K562 (cell line): ENCODE results near the gene IGF2R. TPM values are rescaled to one million over a fixed set of nuclear protein-coding genes. Genes with fewer than 3 reads are reported as not detected.

Experiments used
- ATAC-seq: fragments of 200-7000 bp; cut with Tn5 transposase; 3 replicates; pipeline ENCODE4 v1.9.1; 2020; ENCODE audit warnings: moderate library complexity
- BruUV-seq: library from RNA; stranded (reverse); fragments of 400-500 nt; replicated peaks from 2 replicates; lab custom pipeline; 2021; lab: Mats Ljungman, UMichigan
- CTCF ChIA-PET: fragments of 300-600 bp; formaldehyde crosslinking; extraction: SDS; loops from one replicate; lab custom pipeline; 2021; ENCODE audit warnings: low intra/inter-chr PET ratio; lab: Yijun Ruan, JAX
- POLR2A ChIA-PET: fragments of 300-600, 350-650 bp; sonication (Branson Sonifier 250); formaldehyde crosslinking; extraction: SDS; loops from one replicate; lab custom pipeline; 2021; ENCODE audit warnings: antibody characterized with exemption, inconsistent platforms; lab: Yijun Ruan, JAX
- DNase-seq, 4 experiments: peaks; one replicate each; pipeline versions ENCODE4 v3.0.0 to v3.0.0-alpha.2; 2011 to 2018; ENCODE audit warnings: low spot score in 3 of 4, mixed read lengths in 3 of 4; ENCODE audit errors: extremely low read depth in 1 of 4
- FAIRE-seq: peaks from 2 replicates; lab custom pipeline; 2011; peaks lifted over from hg19 to GRCh38; lab: Jason Lieb, UNC
- H2AFZ ChIP-seq: 2 replicates; pipeline ENCODE4 v1.6.0; 2011; ENCODE audit warnings: low read depth, low read length, control low read depth, inconsistent platforms
- H3K27ac ChIP-seq: fragments of 200-600 bp; 3 replicates; pipeline ENCODE4 v1.8.0; 2011; ENCODE audit warnings: low read depth, mild to moderate bottlenecking, control low read depth, inconsistent platforms, low read length, moderate library complexity, mixed read lengths; ENCODE audit errors: extremely low read depth
- H3K27me3 ChIP-seq, 2 experiments: fragments of 300-600 bp in 1 of 2; 2 replicates in 1 of 2; 3 replicates in 1 of 2; pipeline versions ENCODE4 v1.6.0 to v1.8.0; 2011; ENCODE audit warnings: inconsistent platforms in 2 of 2, low read length in 2 of 2, mild to moderate bottlenecking in 1 of 2, mixed read lengths in 1 of 2, moderate library complexity in 1 of 2; ENCODE audit not compliant: control insufficient read depth in 2 of 2, insufficient read depth in 2 of 2
- H3K36me3 ChIP-seq: fragments of 300-600 bp; 3 replicates; pipeline ENCODE4 v1.8.0; 2011; ENCODE audit warnings: mild to moderate bottlenecking, low read length, inconsistent platforms; ENCODE audit not compliant: control insufficient read depth, insufficient read depth
- H3K4me1 ChIP-seq, 2 experiments: fragments of 200-600 bp in 1 of 2; replicated peaks in 1 of 2; 2 replicates in 1 of 2; 3 replicates in 1 of 2; pipeline versions ENCODE4 v1.5.1 to v1.8.0; 2011; ENCODE audit warnings: inconsistent platforms in 2 of 2, low read length in 2 of 2, mild to moderate bottlenecking in 1 of 2, mixed read lengths in 1 of 2, moderate library complexity in 1 of 2; ENCODE audit not compliant: control insufficient read depth in 2 of 2, insufficient read depth in 2 of 2
- H3K4me2 ChIP-seq: 2 replicates; pipeline ENCODE4 v1.6.1; 2011; ENCODE audit warnings: low read length, control low read depth, inconsistent platforms, mixed read lengths; ENCODE audit not compliant: insufficient read depth
- H3K4me3 ChIP-seq: fragments of 200-600 bp; sonication (generic), shearing (Covaris generic); 2 replicates; pipeline ENCODE4 v1.5.1; 2016; ENCODE audit warnings: control low read depth, inconsistent platforms
- H3K79me2 ChIP-seq: fragments of 200-600 bp; 3 replicates; pipeline ENCODE4 v1.8.0; 2011; ENCODE audit warnings: low read length, inconsistent platforms; ENCODE audit not compliant: control insufficient read depth, insufficient read depth
- H3K9ac ChIP-seq, 2 experiments: 2 replicates each; pipeline versions ENCODE4 v1.6.0 to v1.6.1; 2011; ENCODE audit warnings: low read depth in 2 of 2, low read length in 2 of 2, control low read depth in 1 of 2, inconsistent platforms in 1 of 2, mild to moderate bottlenecking in 1 of 2, mixed read lengths in 1 of 2; ENCODE audit not compliant: insufficient read depth in 1 of 2
- H3K9me1 ChIP-seq: one replicate; pipeline ENCODE4 v1.6.0; 2011; ENCODE audit warnings: inconsistent platforms, mild to moderate bottlenecking, low read length, moderate library complexity; ENCODE audit not compliant: control insufficient read depth, insufficient read depth
- H3K9me3 ChIP-seq: replicated peaks from 2 replicates; pipeline ENCODE4 v1.5.1; 2011; ENCODE audit warnings: low read depth, low read length, inconsistent platforms; ENCODE audit not compliant: control insufficient read depth, insufficient read depth
- H4K20me1 ChIP-seq: replicated peaks from 2 replicates; pipeline ENCODE4 v1.6.1; 2011; ENCODE audit warnings: low read length, inconsistent platforms, mixed read lengths; ENCODE audit not compliant: control insufficient read depth, insufficient read depth
- CHCHD3 ChIP-seq: fragments of 250-450 bp; sonication (Bioruptor Pico); IDR thresholded peaks from 2 replicates; pipeline ENCODE4 v2.1.2; 2022; ENCODE audit warnings: mild to moderate bottlenecking
- CHD4 ChIP-seq: fragments of 200-600 bp; sonication (generic); IDR thresholded peaks from 3 replicates; pipeline ENCODE4 v1.6.1; 2012; ENCODE audit warnings: low read depth, mild to moderate bottlenecking, mixed read lengths, low read length, inconsistent platforms; ENCODE audit not compliant: insufficient read depth, insufficient replicate concordance, poor library complexity, severe bottlenecking
- CREM ChIP-seq: IDR thresholded peaks from 2 replicates; pipeline ENCODE4 v1.6.1; 2014; ENCODE audit warnings: antibody characterized with exemption, low read depth
- DACH1 ChIP-seq: fragments of 450-650 bp; IDR thresholded peaks from 2 replicates; pipeline ENCODE4 v1.6.1; 2018; ENCODE audit not compliant: partially characterized antibody
- E2F1 ChIP-seq: sonication (generic); formaldehyde crosslinking; IDR thresholded peaks from 2 replicates; pipeline ENCODE4 v1.8.1; 2023; ENCODE audit warnings: mild to moderate bottlenecking, missing genetic modification reagents, moderate library complexity
- FOSL1 ChIP-seq: fragments of 200-800 bp; sonication (Bioruptor generic); conservative IDR thresholded peaks from 2 replicates; pipeline ENCODE4 v1.6.1; 2016; ENCODE audit warnings: missing genetic modification characterization, missing compliant biosample characterization
- HOXB6 ChIP-seq: fragments of 250-450 bp; sonication (Bioruptor Pico); IDR thresholded peaks from 2 replicates; pipeline ENCODE4 v1.5.1; 2022; ENCODE audit warnings: mild to moderate bottlenecking, borderline replicate concordance
- JUND ChIP-seq, 2 experiments: IDR thresholded peaks; 2 replicates in 1 of 2; 3 replicates in 1 of 2; pipeline ENCODE4 v1.6.1; 2011; ENCODE audit warnings: borderline replicate concordance in 2 of 2, low read depth in 2 of 2, low read length in 2 of 2, improper control_type of control experiment in 1 of 2, missing biosample characterization in 1 of 2, missing genetic modification characterization in 1 of 2, missing genetic modification reagents in 1 of 2
- NFXL1 ChIP-seq: fragments of 450-650 bp; formaldehyde crosslinking; IDR thresholded peaks from 2 replicates; pipeline ENCODE4 v1.4.0; 2021; ENCODE audit warnings: mild to moderate bottlenecking
- RNF219 ChIP-seq: fragments of 250-450 bp; sonication (Bioruptor Pico); IDR thresholded peaks from 2 replicates; pipeline ENCODE4 v1.5.0; 2022; ENCODE audit warnings: mild to moderate bottlenecking
- SPI1 ChIP-seq: IDR thresholded peaks from 2 replicates; pipeline ENCODE4 v1.6.1; 2011; ENCODE audit warnings: low read depth, low read length, control low read depth, borderline replicate concordance
- ZNF644 ChIP-seq: fragments of 200-800 bp; sonication (Bioruptor generic); IDR thresholded peaks from 2 replicates; pipeline ENCODE4 v1.6.1; 2016; ENCODE audit warnings: low read depth, missing genetic modification characterization, missing compliant biosample characterization
- WGBS: fragments of 100-300 bp; shearing (Covaris generic); methylation state at CpG from one replicate; pipeline ENCODE4 v1.1.6; 2016; ENCODE audit warnings: low coverage, mixed read lengths; ENCODE audit not compliant: insufficient coverage; ENCODE audit errors: missing lambda C conversion rate; 5-methylcytosine and 5-hydroxymethylcytosine counted together
- in situ Hi-C: fragments of 300-500 bp; cut with MboI; formaldehyde crosslinking; loops from 4 replicates; pipeline ENCODE4 v1.15.0; 2018; ENCODE audit warnings: inconsistent platforms, mixed read lengths
- intact Hi-C: fragments of 100-400 bp; cut with micrococcal nuclease; formaldehyde crosslinking; loops from 2 replicates; pipeline ENCODE4 v1.14.2; 2022
- polyA plus RNA-seq, 8 experiments: library from polyadenylated mRNA; depleted of rRNA in 4 of 8; stranded (reverse) in 5 of 8; unstranded in 3 of 8; fragments of >200 nt; fragmentation: Nextera tagmentation in 2 of 8; fragmentation: Illumina TruSeq in 1 of 8; extraction: Ambion mirVana in 2 of 8; extraction: Trizol in 1 of 8; gene quantifications; 2 replicates each; pipeline versions ENCODE4 v1.2.1 to v1.2.3, GENCODE V29; 2011 to 2014; ENCODE audit warnings: inconsistent platforms in 1 of 8, missing spikeins in 1 of 8
- total RNA-seq, 7 experiments: library from RNA; depleted of rRNA in 6 of 7; stranded (reverse); fragments of >200 nt in 6 of 7; fragmentation: Illumina TruSeq in 2 of 7; extraction: Trizol in 2 of 7; gene quantifications; 2 replicates each; pipeline versions ENCODE4 v1.2.1 to v1.2.3, GENCODE V29; 2011 to 2021; ENCODE audit warnings: low replicate concordance in 1 of 7

The IGF2R gene
- total and polyA plus RNA-seq, 9 of the 15 experiments (the other 6 are each of a cell fraction or from before 2014, with no cell fraction given), result 3.5 to 92.3 (median 34.5) TPM

GRCh38 chr6:159931846-159932245 is 37.0 kb upstream of the IGF2R start (continued):
- TF ChIP-seq RNF219 (CRISPR knock-in tag) (no peak), CHCHD3 (CRISPR knock-in tag) (no peak), NFXL1 (CRISPR knock-in tag) (no peak), HOXB6 (CRISPR knock-in tag) (no peak)

GRCh38 chr6:159933077-159933476 is 35.8 kb upstream of the IGF2R start:
- ChIA-PET POLR2A (interaction anchor here (0.7 kb wide), 1 partner anchor 19 kb away, joined by 3 read pairs; no protein-coding TSS in a partner anchor), CTCF (no interaction called here)
- no peak overlapping the region for H3K4me2 ChIP-seq
- H3K79me2 ChIP-seq, result no peaks in the 10 kb centered on the region
- no peak overlapping the region for H3K4me3 ChIP-seq
- ATAC-seq (no peak), FAIRE-seq (no peak), DNase-seq (no peak)
- H3K36me3 ChIP-seq, result no peaks in the 10 kb centered on the region
- in situ Hi-C loops, result no loop called here
- H3K4me1 ChIP-seq, result no peaks in the 10 kb centered on the region; a peak in 1 of 5 replicates
- H3K9me3 ChIP-seq, result no peaks in the 10 kb centered on the region; the same call in 1 of the 2 replicates
- no peak overlapping the region for H3K27ac ChIP-seq
- 0% methylated on average over 1 of the region's 1 CpG for WGBS
- H3K9me1 ChIP-seq, result no peaks in the 10 kb centered on the region
- BruUV-seq, result no TSS peak
- H3K27me3 ChIP-seq, result peaks cover 15 to 24% of the 10 kb centered on the region in 2 experiments; a peak in 3 of 5 replicates
- no peak overlapping the region for H3K9ac ChIP-seq
- no peak overlapping the region for H2AFZ ChIP-seq
- intact Hi-C loops, result no loop called here
- TF ChIP-seq E2F1 (CRISPR knock-in tag), result no peak
- no peak for TF ChIP-seq FOSL1 (tag)
- no peak for TF ChIP-seq CHD4
- TF ChIP-seq ZNF644, result no peak
- TF ChIP-seq CREM, result no peak
- TF ChIP-seq SPI1, result no peak
- no peak for TF ChIP-seq DACH1
- TF ChIP-seq JUND (IDR thresholded peaks at IDR 0.05; ENCODE audit: borderline replicate concordance, low read depth, low read length), result no peak
- TF ChIP-seq JUND (tag; IDR thresholded peaks at IDR 0.05; ENCODE audit: borderline replicate concordance, low read depth, low read length), result no peak
- no peaks in the 10 kb centered on the region for H4K20me1 ChIP-seq
